CD14-positive monocyte (primary cell): ENCODE data around the gene CDH18. TPM values are rescaled to one million over a fixed set of nuclear protein-coding genes. Genes with fewer than 3 reads are reported as not detected.

Source experiments
- DNase-seq, 3 donors: peaks; one replicate each; pipeline ENCODE4 v3.0.0-alpha.2; 2011 to 2022
- H2AFZ ChIP-seq: 2 replicates; pipeline ENCODE4 v1.6.0; 2012; ENCODE audit warnings: mild to moderate bottlenecking, low read depth, low read length, inconsistent platforms; ENCODE audit not compliant: insufficient read depth, poor library complexity, severe bottlenecking
- H3K27ac ChIP-seq, 2 donors: 1 replicate in 1 of 2; 2 replicates in 1 of 2; pipeline ENCODE4 v1.5.1; 2012 to 2013; ENCODE audit warnings: low read length in 2 of 2, control low read depth in 1 of 2, inconsistent platforms in 1 of 2, low read depth in 1 of 2, mild to moderate bottlenecking in 1 of 2
- H3K27me3 ChIP-seq, 2 donors: one replicate each; pipeline versions ENCODE4 v1.6.0 to v1.6.1; 2011 to 2013; ENCODE audit warnings: low read length in 2 of 2; ENCODE audit not compliant: control insufficient read depth in 2 of 2, insufficient read depth in 2 of 2
- H3K36me3 ChIP-seq, 2 donors: replicated peaks in 1 of 2; 1 replicate in 1 of 2; 2 replicates in 1 of 2; pipeline versions ENCODE4 v1.5.1 to v1.6.1; 2012 to 2013; ENCODE audit warnings: low read length in 2 of 2, control low read depth in 1 of 2, inconsistent platforms in 1 of 2, mild to moderate bottlenecking in 1 of 2; ENCODE audit not compliant: insufficient read depth in 2 of 2, control insufficient read depth in 1 of 2
- H3K4me1 ChIP-seq, 2 donors: 1 replicate in 1 of 2; 2 replicates in 1 of 2; pipeline versions ENCODE4 v1.5.1 to v1.6.1; 2012 to 2013; ENCODE audit warnings: low read length in 2 of 2, control low read depth in 1 of 2, inconsistent platforms in 1 of 2, mild to moderate bottlenecking in 1 of 2, moderate library complexity in 1 of 2; ENCODE audit not compliant: insufficient read depth in 2 of 2, control insufficient read depth in 1 of 2
- H3K4me2 ChIP-seq: replicated peaks from 2 replicates; pipeline ENCODE3; 2012; ENCODE audit warnings: low read length, moderate library complexity, mild to moderate bottlenecking; ENCODE audit not compliant: poor library complexity, severe bottlenecking; ENCODE audit errors: extremely low read depth
- H3K4me3 ChIP-seq, 3 experiments: fragments of 200-600 bp in 1 of 3; sonication (generic) in 1 of 3; replicated peaks in 1 of 3; 1 replicate in 2 of 3; 2 replicates in 1 of 3; pipeline ENCODE4 v1.5.1; 2011 to 2013; ENCODE audit warnings: low read length in 3 of 3, mild to moderate bottlenecking in 3 of 3, control low read depth in 2 of 3, low read depth in 2 of 3, inconsistent platforms in 1 of 3, moderate library complexity in 1 of 3
- H3K79me2 ChIP-seq: 2 replicates; pipeline ENCODE4 v1.6.0; 2012; ENCODE audit warnings: mild to moderate bottlenecking, control low read depth, inconsistent platforms, low read length, moderate library complexity; ENCODE audit not compliant: insufficient read depth
- H3K9ac ChIP-seq: 2 replicates; pipeline ENCODE4 v1.6.0; 2017; ENCODE audit warnings: low read length, mild to moderate bottlenecking; ENCODE audit not compliant: insufficient read depth, poor library complexity, severe bottlenecking
- H3K9me3 ChIP-seq, 2 donors: replicated peaks in 1 of 2; 1 replicate in 1 of 2; 2 replicates in 1 of 2; pipeline versions ENCODE4 v1.5.1 to v1.6.1; 2012 to 2013; ENCODE audit warnings: low read length in 2 of 2, control low read depth in 1 of 2; ENCODE audit not compliant: control insufficient read depth in 1 of 2, insufficient read depth in 1 of 2
- H4K20me1 ChIP-seq: 2 replicates; pipeline ENCODE4 v1.6.0; 2012; ENCODE audit warnings: mild to moderate bottlenecking, low read length, control low read depth, moderate library complexity; ENCODE audit not compliant: insufficient read depth
- H3K27ac Mint-ChIP-seq, 7 donors: one replicate each; pipeline ENCODE4 v1.8.0; 2020; ENCODE audit warnings: mild to moderate bottlenecking in 7 of 7, mixed read lengths in 7 of 7, moderate library complexity in 6 of 7, inconsistent platforms in 2 of 7
- H3K27me3 Mint-ChIP-seq, 3 donors: one replicate each; pipeline ENCODE4 v1.8.0; 2021 to 2022; ENCODE audit warnings: low read depth in 3 of 3, mild to moderate bottlenecking in 3 of 3, mixed read lengths in 3 of 3, moderate library complexity in 3 of 3, inconsistent platforms in 1 of 3
- H3K36me3 Mint-ChIP-seq, 2 donors: one replicate each; pipeline ENCODE4 v1.8.0; 2020; ENCODE audit warnings: mixed read lengths in 2 of 2, inconsistent platforms in 1 of 2, mild to moderate bottlenecking in 1 of 2
- H3K4me1 Mint-ChIP-seq: one replicate; pipeline ENCODE4 v1.8.0; 2020; ENCODE audit warnings: mild to moderate bottlenecking, mixed read lengths
- H3K4me3 Mint-ChIP-seq, 2 donors: one replicate each; pipeline ENCODE4 v1.8.0; 2020; ENCODE audit warnings: mild to moderate bottlenecking in 2 of 2, mixed read lengths in 2 of 2, moderate library complexity in 1 of 2
- H3K9me3 Mint-ChIP-seq, 7 donors: one replicate each; pipeline ENCODE4 v1.8.0; 2020 to 2022; ENCODE audit warnings: mixed read lengths in 7 of 7, mild to moderate bottlenecking in 6 of 7, moderate library complexity in 6 of 7, inconsistent platforms in 2 of 7
- CTCF ChIP-seq: fragments of 200-600 bp; IDR thresholded peaks from one replicate; pipeline ENCODE4 v1.8.0; 2022; ENCODE audit warnings: antibody characterized with exemption, mild to moderate bottlenecking
- whole genome bisulfite sequencing: methylation state at CpG from one replicate; pipeline ENCODE4 v1.1.5; 2013; ENCODE audit warnings: missing lambda C conversion rate; ENCODE audit not compliant: insufficient coverage; 5-methylcytosine and 5-hydroxymethylcytosine counted together
- intact Hi-C, 2 donors: fragments of 100-400 bp; cut with micrococcal nuclease; formaldehyde crosslinking; loops; one replicate each; pipeline versions ENCODE4 v1.15.0 to v1.15.1; 2023
- polyA plus RNA-seq, 3 donors: library from polyadenylated mRNA; depleted of rRNA in 1 of 3; unstranded in 2 of 3; stranded (reverse) in 1 of 3; fragments of 300-500 nt in 2 of 3; fragments of >200 nt in 1 of 3; fragmentation: Illumina TruSeq in 2 of 3; gene quantifications; 1 replicate in 2 of 3; 2 replicates in 1 of 3; pipeline ENCODE4 v1.2.3, GENCODE V29; 2012 to 2021

Gene CDH18
- polyA plus RNA-seq, 3 donors, result not detected

- intact Hi-C loops, result no loop called here
- H3K36me3 Mint-ChIP-seq, result no peaks in the 10 kb centered on the region
- no peak for DNase-seq
These were observed 96.3 kb downstream of the CDH18 start for GRCh38 chr5:19891658-19892057.

DNA sequence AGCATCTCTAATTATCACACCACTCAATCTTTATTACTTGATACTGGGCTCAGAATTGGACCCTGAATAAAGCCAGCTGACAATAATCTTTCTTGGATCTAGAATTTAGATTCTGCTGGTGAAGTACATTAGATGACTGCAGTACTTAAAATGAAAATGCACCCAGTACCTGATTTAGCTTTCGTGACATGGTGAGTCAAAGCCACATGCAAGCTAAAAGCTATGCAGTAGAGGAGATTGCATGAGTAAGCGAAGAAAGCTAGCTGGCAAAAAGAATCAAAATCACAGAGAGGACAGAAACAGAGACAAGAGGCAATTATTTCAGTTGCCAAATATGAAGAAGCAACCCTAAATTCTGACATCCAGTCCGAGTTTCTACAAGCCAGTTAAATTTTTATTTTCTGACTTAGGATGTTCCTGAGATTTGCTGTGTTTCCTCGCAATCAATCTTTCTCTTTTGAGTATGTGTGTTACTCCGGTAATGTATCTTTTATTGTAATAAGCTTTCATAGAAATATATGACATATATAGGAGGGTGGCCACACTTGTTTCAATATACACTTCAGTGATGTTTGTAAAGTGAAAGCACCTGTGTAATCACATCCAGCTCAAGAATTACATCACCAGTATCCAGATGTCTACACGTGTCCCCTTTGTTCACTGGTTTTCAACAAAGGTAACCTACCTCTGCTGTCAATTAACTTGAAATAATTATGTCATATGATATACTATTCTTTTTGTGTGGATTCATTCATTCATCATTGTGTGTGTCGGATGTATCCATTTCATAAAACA, 101.7 kb downstream of the CDH18 start:
- DNase-seq, result no peak
- Histone ChIP-seq H3K9ac (no peak overlapping the region), H3K4me1 (no peaks in the 10 kb centered on the region), H3K79me2 (no peaks in the 10 kb centered on the region), H4K20me1 (no peaks in the 10 kb centered on the region), H3K27ac (no peak overlapping the region), H3K27me3 (no peaks in the 10 kb centered on the region), H3K9me3 (no peaks in the 10 kb centered on the region), H3K36me3 (no peaks in the 10 kb centered on the region), H2AFZ (no peak overlapping the region), H3K4me3 (no peak overlapping the region), H3K4me2 (no peak overlapping the region)
- Mint-ChIP-seq H3K36me3 (no peaks in the 10 kb centered on the region), H3K4me3 (no peak overlapping the region), H3K4me1 (no peaks in the 10 kb centered on the region), H3K27me3 (no peaks in the 10 kb centered on the region), H3K9me3 (peaks cover 0 to 3% (median 0%) of the 10 kb centered on the region in 7 donors), H3K27ac (no peak overlapping the region)
- intact Hi-C loops, result no loop called here
- WGBS, result 81% methylated on average over 3 of the region's 7 CpGs
- no peak for TF ChIP-seq CTCF

More at GRCh38 chr5:19891658-19892057, 96.3 kb downstream of the CDH18 start:
- Histone ChIP-seq H3K4me2 (no peak overlapping the region), H3K9ac (no peak overlapping the region), H3K27me3 (no peaks in the 10 kb centered on the region), H4K20me1 (no peaks in the 10 kb centered on the region), H3K4me3 (no peak overlapping the region), H3K4me1 (no peaks in the 10 kb centered on the region), H3K36me3 (no peaks in the 10 kb centered on the region), H3K9me3 (no peaks in the 10 kb centered on the region), H3K27ac (no peak overlapping the region), H2AFZ (no peak overlapping the region), H3K79me2 (no peaks in the 10 kb centered on the region)
- Mint-ChIP-seq H3K27me3 (no peaks in the 10 kb centered on the region), H3K27ac (no peak overlapping the region), H3K4me3 (no peak overlapping the region), H3K4me1 (no peaks in the 10 kb centered on the region), H3K9me3 (peaks cover 0 to 2% (median 0%) of the 10 kb centered on the region in 7 donors)
- WGBS, result 60% methylated on average over 1 of the region's 1 CpG
- TF ChIP-seq CTCF, result no peak
